ENCODE results near the gene NLRC5.

NLRC5 gene

GRCh38 chr16:57118461-57119084 lies 129.2 kb downstream of the NLRC5 start:
- 100% methylated on average over 2 of the region's 2 CpGs for WGBS (ENCODE audit: insufficient coverage)
- ChIA-PET POLR2A (no interaction called here), CTCF (interaction anchor here (0.8 to 1.2 kb wide), 2 partner anchors 24 to 26 kb away, joined by 3 to 5 read pairs; partner anchors contain the start of gene CPNE2)
- H3K9me3 ChIP-seq (ENCODE audit: control extremely low read depth in 1 of 5, control insufficient read depth in 4 of 5, insufficient read depth in 2 of 5, low read depth in 1 of 5, low read length in 4 of 5) = no peaks in the 10 kb centered on the region
- H3K36me3 ChIP-seq (ENCODE audit: control insufficient read depth in 4 of 4, insufficient read depth in 4 of 4, low read length in 3 of 4) = peaks cover 0 to 79% (median 48%) of the 10 kb centered on the region in 4 experiments
- peaks cover 0 to 4% (median under 1%) of the 10 kb centered on the region in 4 experiments for H3K4me1 ChIP-seq (ENCODE audit: control extremely low read depth in 1 of 4, control insufficient read depth in 4 of 4, insufficient read depth in 4 of 4, low read length in 3 of 4)
- no peak overlapping the region for H3K4me3 ChIP-seq (ENCODE audit: control insufficient read depth in 1 of 7, extremely low read depth in 1 of 7, insufficient read depth in 4 of 7, low read depth in 2 of 7, low read length in 6 of 7)
- DNase-seq = no peak
- no peaks in the 10 kb centered on the region for H3K27me3 ChIP-seq (replicated peaks in 2 of 5; ENCODE audit: control insufficient read depth in 4 of 5, insufficient read depth in 5 of 5, low read length in 4 of 5)
- no peak overlapping the region for H3K27ac ChIP-seq (ENCODE audit: insufficient read depth in 1 of 2, low read depth in 1 of 2, low read length in 2 of 2, poor library complexity in 1 of 2, severe bottlenecking in 2 of 2)

- peaks cover 0 to 10% (median 2%) of the 10 kb centered on the region in 4 experiments for H3K4me1 ChIP-seq (ENCODE audit: control extremely low read depth in 1 of 4, control insufficient read depth in 4 of 4, insufficient read depth in 4 of 4, low read length in 3 of 4)
- ChIA-PET CTCF (interaction anchor here (0.7 kb wide), 1 partner anchor 19 kb away, joined by 3 read pairs; no protein-coding TSS in a partner anchor), POLR2A (no interaction called here)
- no peaks in the 10 kb centered on the region for H3K9me3 ChIP-seq (ENCODE audit: control extremely low read depth in 1 of 5, control insufficient read depth in 4 of 5, insufficient read depth in 2 of 5, low read depth in 1 of 5, low read length in 4 of 5)
- H3K36me3 ChIP-seq (ENCODE audit: control insufficient read depth in 4 of 4, insufficient read depth in 4 of 4, low read length in 3 of 4) = peaks cover 6 to 60% (median 37%) of the 10 kb centered on the region in 4 experiments
- WGBS (ENCODE audit: insufficient coverage) = 94% methylated on average over 7 of the region's 7 CpGs
- H3K27ac ChIP-seq (ENCODE audit: insufficient read depth in 1 of 2, low read depth in 1 of 2, low read length in 2 of 2, poor library complexity in 1 of 2, severe bottlenecking in 2 of 2) = no peak overlapping the region
- H3K27me3 ChIP-seq (replicated peaks in 2 of 5; ENCODE audit: control insufficient read depth in 4 of 5, insufficient read depth in 5 of 5, low read length in 4 of 5) = no peaks in the 10 kb centered on the region
- no peak for DNase-seq
- no peak overlapping the region for H3K4me3 ChIP-seq (ENCODE audit: control insufficient read depth in 1 of 7, extremely low read depth in 1 of 7, insufficient read depth in 4 of 7, low read depth in 2 of 7, low read length in 6 of 7)
These were observed 134.0 kb downstream of the NLRC5 start for GRCh38 chr16:57123216-57123973.

- H3K4me3 ChIP-seq (ENCODE audit: control insufficient read depth in 1 of 7, extremely low read depth in 1 of 7, insufficient read depth in 4 of 7, low read depth in 2 of 7, low read length in 6 of 7) = no peak overlapping the region
- H3K27ac ChIP-seq (ENCODE audit: insufficient read depth in 1 of 2, low read depth in 1 of 2, low read length in 2 of 2, poor library complexity in 1 of 2, severe bottlenecking in 2 of 2) = no peak overlapping the region
- no peaks in the 10 kb centered on the region for H3K9me3 ChIP-seq (ENCODE audit: control extremely low read depth in 1 of 5, control insufficient read depth in 4 of 5, insufficient read depth in 2 of 5, low read depth in 1 of 5, low read length in 4 of 5)
- WGBS (ENCODE audit: insufficient coverage) = 85% methylated on average over 9 of the region's 11 CpGs
- peaks cover 0 to 17% (median 9%) of the 10 kb centered on the region in 4 experiments for H3K4me1 ChIP-seq (ENCODE audit: control extremely low read depth in 1 of 4, control insufficient read depth in 4 of 4, insufficient read depth in 4 of 4, low read length in 3 of 4)
- POLR2A ChIA-PET = no interaction called here
- no peak for DNase-seq
- H3K36me3 ChIP-seq (ENCODE audit: control insufficient read depth in 4 of 4, insufficient read depth in 4 of 4, low read length in 3 of 4) = peaks cover 6 to 53% (median 34%) of the 10 kb centered on the region in 4 experiments
- CTCF ChIA-PET = no interaction called here
- H3K27me3 ChIP-seq (replicated peaks in 2 of 5; ENCODE audit: control insufficient read depth in 4 of 5, insufficient read depth in 5 of 5, low read length in 4 of 5) = no peaks in the 10 kb centered on the region
These were observed 134.8 kb downstream of the NLRC5 start for GRCh38 chr16:57123974-57124674.

- Histone ChIP-seq H3K9me3 (ENCODE audit: control extremely low read depth in 1 of 5, control insufficient read depth in 4 of 5, insufficient read depth in 2 of 5, low read depth in 1 of 5, low read length in 4 of 5) (no peaks in the 10 kb centered on the region), H3K27me3 (replicated peaks in 2 of 5; ENCODE audit: control insufficient read depth in 4 of 5, insufficient read depth in 5 of 5, low read length in 4 of 5) (no peaks in the 10 kb centered on the region), H3K36me3 (ENCODE audit: control insufficient read depth in 4 of 4, insufficient read depth in 4 of 4, low read length in 3 of 4) (peaks cover 6 to 46% (median 27%) of the 10 kb centered on the region in 4 experiments), H3K27ac (ENCODE audit: insufficient read depth in 1 of 2, low read depth in 1 of 2, low read length in 2 of 2, poor library complexity in 1 of 2, severe bottlenecking in 2 of 2) (no peak overlapping the region), H3K4me1 (ENCODE audit: control extremely low read depth in 1 of 4, control insufficient read depth in 4 of 4, insufficient read depth in 4 of 4, low read length in 3 of 4) (peaks cover 0 to 21% (median 11%) of the 10 kb centered on the region in 4 experiments), H3K4me3 (ENCODE audit: control insufficient read depth in 1 of 7, extremely low read depth in 1 of 7, insufficient read depth in 4 of 7, low read depth in 2 of 7, low read length in 6 of 7) (no peak overlapping the region)
- no peak for DNase-seq
- POLR2A ChIA-PET = no interaction called here
- 100% methylated on average over 4 of the region's 4 CpGs for WGBS (ENCODE audit: insufficient coverage)
- CTCF ChIA-PET = interaction anchor here (1.2 to 3.9 kb wide), 3 partner anchors 10 to 32 kb away, joined by 3 to 20 read pairs (median 11); partner anchors contain the start of gene CPNE2
These were observed 136.0 kb downstream of the NLRC5 start for GRCh38 chr16:57125376-57125775.

- Histone ChIP-seq H3K4me3 (ENCODE audit: control insufficient read depth in 1 of 7, extremely low read depth in 1 of 7, insufficient read depth in 4 of 7, low read depth in 2 of 7, low read length in 6 of 7) (no peak overlapping the region), H3K36me3 (ENCODE audit: control insufficient read depth in 4 of 4, insufficient read depth in 4 of 4, low read length in 3 of 4) (peaks cover 6 to 44% (median 24%) of the 10 kb centered on the region in 4 experiments), H3K27me3 (replicated peaks in 2 of 5; ENCODE audit: control insufficient read depth in 4 of 5, insufficient read depth in 5 of 5, low read length in 4 of 5) (no peaks in the 10 kb centered on the region), H3K9me3 (ENCODE audit: control extremely low read depth in 1 of 5, control insufficient read depth in 4 of 5, insufficient read depth in 2 of 5, low read depth in 1 of 5, low read length in 4 of 5) (no peaks in the 10 kb centered on the region), H3K4me1 (ENCODE audit: control extremely low read depth in 1 of 4, control insufficient read depth in 4 of 4, insufficient read depth in 4 of 4, low read length in 3 of 4) (peaks cover 0 to 24% (median 11%) of the 10 kb centered on the region in 4 experiments), H3K27ac (ENCODE audit: insufficient read depth in 1 of 2, low read depth in 1 of 2, low read length in 2 of 2, poor library complexity in 1 of 2, severe bottlenecking in 2 of 2) (no peak overlapping the region)
- ChIA-PET CTCF (interaction anchor here (1.0 to 3.9 kb wide), 6 partner anchors 10 to 161 kb away, joined by 3 to 20 read pairs (median 4); partner anchors contain the start of gene CPNE2), POLR2A (no interaction called here)
- 93% methylated on average over 3 of the region's 4 CpGs for WGBS (ENCODE audit: insufficient coverage)
- no peak for DNase-seq
These were observed 136.6 kb downstream of the NLRC5 start for GRCh38 chr16:57125969-57126368.

- H3K27ac ChIP-seq (ENCODE audit: insufficient read depth in 1 of 2, low read depth in 1 of 2, low read length in 2 of 2, poor library complexity in 1 of 2, severe bottlenecking in 2 of 2) = no peak overlapping the region
- H3K4me3 ChIP-seq (ENCODE audit: control insufficient read depth in 1 of 7, extremely low read depth in 1 of 7, insufficient read depth in 4 of 7, low read depth in 2 of 7, low read length in 6 of 7) = no peak overlapping the region
- WGBS (ENCODE audit: insufficient coverage) = 97% methylated on average over 4 of the region's 4 CpGs
- DNase-seq = no peak
- ChIA-PET POLR2A (no interaction called here), CTCF (interaction anchor here (1.0 to 3.9 kb wide), 7 partner anchors 9 to 163 kb away, joined by 3 to 20 read pairs (median 3); partner anchors contain the start of gene CPNE2)
- H3K36me3 ChIP-seq (ENCODE audit: control insufficient read depth in 4 of 4, insufficient read depth in 4 of 4, low read length in 3 of 4) = peaks cover 6 to 42% (median 20%) of the 10 kb centered on the region in 4 experiments
- no peaks in the 10 kb centered on the region for H3K9me3 ChIP-seq (ENCODE audit: control extremely low read depth in 1 of 5, control insufficient read depth in 4 of 5, insufficient read depth in 2 of 5, low read depth in 1 of 5, low read length in 4 of 5)
- peaks cover 0 to 26% (median 11%) of the 10 kb centered on the region in 4 experiments for H3K4me1 ChIP-seq (ENCODE audit: control extremely low read depth in 1 of 4, control insufficient read depth in 4 of 4, insufficient read depth in 4 of 4, low read length in 3 of 4)
- H3K27me3 ChIP-seq (replicated peaks in 2 of 5; ENCODE audit: control insufficient read depth in 4 of 5, insufficient read depth in 5 of 5, low read length in 4 of 5) = no peaks in the 10 kb centered on the region
These were observed 137.1 kb downstream of the NLRC5 start for GRCh38 chr16:57126411-57126810.

All from common myeloid progenitor, CD34-positive (primary cell).